ENCODE measurements around the gene CCDC117.

Gene CCDC117

DNA sequence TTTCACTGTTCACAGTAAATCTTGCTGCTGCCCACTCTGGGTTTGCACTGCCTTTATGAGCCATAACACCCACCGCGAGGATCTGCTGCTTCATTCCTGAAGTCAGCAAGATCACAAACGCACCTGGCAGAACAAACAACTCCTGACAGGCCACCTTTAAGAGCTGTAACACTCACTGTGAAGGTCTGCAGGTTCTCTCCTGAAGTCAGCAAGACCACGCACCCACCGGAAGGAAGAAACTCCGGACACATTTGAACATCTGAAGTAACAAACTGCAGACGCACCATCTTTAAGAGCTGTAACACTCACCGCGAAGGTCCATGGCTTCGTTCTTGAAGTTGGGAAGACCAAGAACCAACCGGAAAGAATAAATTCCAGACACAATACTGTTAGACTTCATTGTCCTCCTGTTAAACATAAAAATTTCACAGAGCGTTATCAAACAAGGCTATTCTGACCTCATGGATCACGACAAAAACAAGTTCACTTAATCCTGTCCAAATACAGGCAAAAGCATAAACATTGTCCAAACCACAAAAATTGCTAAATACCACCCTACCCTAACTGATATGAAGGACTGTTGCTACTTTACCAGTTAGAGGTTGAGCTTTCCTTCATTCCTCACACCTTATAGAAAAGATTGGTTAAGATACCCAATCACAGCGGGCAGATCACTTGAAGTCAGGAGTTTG, 3.0 kb upstream of the CCDC117 start:
- FAIRE-seq, result no peak

- FAIRE-seq, result no peak
Observed at GRCh38 chr22:28771195-28771791, 1.2 kb upstream of the CCDC117 start.

DNA sequence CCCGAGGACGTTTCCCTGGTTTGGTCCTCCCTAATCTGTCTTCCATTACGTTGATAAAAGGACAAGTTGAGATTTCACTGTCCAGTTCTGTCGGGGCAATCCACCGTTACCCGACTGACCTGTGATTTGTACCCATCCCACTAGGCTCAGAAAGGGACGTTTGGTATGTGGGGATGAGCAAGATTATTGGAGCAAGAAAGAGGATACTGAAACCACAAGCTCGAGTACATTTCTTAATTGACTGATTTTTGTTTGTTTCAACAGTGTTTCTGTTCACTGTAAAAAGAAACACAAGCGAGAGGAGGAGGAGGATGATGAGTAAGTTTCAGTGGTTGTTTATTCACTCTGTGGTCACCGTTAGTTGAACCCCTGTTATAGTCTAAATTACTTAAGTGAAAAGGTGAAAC, 969 bp downstream of the CCDC117 start:
- no peak for FAIRE-seq

DNA sequence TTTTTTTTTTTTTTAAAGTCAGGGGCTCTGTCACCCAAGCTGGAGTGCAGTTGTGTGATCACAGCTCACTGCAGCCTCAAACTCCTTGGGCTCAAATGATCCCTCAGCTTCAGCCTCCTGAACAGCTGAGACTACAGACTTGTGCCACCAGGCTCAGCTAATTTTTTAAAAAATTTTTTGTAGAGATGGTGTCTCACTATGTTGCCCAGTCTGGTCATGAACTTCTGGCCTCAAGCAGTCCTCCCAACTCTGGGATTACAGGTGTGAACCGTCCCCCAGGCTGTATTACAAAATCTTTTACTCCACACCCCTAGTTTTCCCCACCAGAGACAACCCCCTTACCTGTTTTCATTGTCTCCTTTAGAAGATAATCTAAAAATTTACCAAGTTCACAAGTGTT, 1.9 kb downstream of the CCDC117 start:
- FAIRE-seq, result no peak

DNA sequence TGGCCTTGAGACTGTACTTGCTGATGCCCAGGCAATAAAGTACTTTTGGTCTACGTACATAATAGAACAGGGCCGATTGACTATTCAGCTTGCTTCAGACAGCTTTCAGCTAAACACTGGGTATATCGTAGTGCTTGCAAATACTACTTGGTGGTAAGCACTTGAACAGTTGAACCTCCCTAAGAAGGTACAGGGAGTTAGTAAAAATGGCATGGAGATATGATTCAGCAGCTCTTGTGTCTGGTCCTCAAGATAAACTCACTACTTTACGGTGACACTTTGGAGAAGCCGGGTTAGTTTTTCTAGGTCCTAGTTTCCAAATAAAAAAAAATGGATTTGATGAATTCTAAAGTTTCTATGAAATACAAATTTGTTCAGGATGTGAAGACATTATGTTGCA, 7.3 kb downstream of the CCDC117 start:
- no peak for FAIRE-seq

DNA sequence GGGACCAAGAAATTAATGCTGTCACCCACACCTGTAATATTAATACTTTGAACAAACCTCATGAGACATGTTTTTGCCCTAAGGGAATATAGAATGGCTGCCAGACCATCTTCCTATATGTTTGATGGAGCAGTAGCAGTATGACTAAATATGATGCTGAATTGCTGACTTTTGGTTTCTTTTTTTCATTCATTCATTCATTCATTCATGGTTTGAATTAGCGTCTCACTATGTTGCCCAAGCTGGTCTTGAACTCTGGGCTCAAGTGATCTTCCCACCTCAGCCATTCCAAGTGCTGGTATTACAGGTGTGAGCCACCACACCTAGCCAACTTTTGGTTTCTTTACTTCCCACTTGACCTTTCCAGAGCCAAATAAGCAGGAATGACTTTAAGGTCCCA, 7.8 kb downstream of the CCDC117 start:
- FAIRE-seq, result no peak

DNA sequence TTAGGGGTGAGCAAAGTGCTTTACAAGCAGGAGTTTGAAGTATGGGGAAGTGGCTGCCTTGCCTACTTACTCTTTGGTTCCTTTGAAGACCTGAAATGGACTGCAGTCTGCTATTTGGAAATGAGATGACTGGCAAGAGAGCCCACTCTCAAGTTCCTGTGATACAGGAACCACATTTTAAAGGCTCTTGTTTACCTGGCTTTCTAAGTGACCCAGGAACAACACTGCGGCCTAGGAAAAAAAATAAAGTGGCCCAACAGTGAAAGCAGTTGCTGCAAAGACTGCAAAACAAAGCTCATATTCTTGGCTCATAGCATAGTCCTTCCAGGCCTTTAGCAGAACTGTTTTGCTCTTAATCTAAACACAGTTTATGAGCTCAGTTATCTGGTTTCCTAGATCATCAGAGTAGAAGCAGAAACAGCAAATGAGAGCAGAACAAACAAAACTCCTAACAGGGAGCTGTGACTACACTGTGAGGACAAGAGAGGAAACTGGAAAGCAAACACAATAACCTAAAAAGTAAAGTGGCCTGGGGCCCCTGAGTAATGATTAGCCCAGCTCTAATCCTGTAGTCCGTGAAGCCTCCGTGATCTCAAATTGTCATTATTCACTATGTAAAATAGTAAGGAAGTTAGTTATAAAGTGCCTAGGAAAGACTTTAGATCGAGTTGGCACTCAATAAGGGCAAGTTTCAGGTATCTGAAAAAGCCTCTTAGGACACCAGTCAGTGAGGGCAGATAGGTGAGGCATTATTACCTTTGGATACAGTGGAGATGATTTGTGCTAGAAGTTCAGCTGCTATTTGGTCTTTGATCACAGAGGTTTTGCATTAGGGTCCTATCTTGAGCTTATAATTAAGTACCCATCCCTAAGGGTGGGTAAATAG, 11.5 kb downstream of the CCDC117 start:
- no peak for FAIRE-seq

DNA sequence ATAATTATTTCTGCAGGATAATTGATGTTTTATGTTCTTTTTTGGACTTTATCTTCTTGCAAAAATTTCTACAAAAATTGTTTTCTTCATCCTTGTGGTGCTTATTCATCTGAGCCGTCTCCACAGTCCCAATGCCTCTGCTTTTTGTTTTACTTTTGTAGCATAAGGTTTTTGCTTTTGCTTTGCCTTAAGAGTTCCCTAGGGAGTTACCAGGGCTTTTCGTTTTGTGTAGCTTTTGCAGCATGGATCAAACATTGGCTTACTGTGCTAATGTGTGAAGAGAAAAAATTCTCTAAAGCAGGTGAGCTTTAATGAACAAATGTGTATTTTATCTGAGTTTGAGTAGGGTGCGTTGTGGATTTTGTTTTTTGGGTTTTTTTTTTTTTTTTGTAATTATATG, 16.1 kb downstream of the CCDC117 start:
- no peak for FAIRE-seq

- no peak for FAIRE-seq
Observed at GRCh38 chr22:28791124-28791523, 18.6 kb downstream of the CCDC117 start.

DNA sequence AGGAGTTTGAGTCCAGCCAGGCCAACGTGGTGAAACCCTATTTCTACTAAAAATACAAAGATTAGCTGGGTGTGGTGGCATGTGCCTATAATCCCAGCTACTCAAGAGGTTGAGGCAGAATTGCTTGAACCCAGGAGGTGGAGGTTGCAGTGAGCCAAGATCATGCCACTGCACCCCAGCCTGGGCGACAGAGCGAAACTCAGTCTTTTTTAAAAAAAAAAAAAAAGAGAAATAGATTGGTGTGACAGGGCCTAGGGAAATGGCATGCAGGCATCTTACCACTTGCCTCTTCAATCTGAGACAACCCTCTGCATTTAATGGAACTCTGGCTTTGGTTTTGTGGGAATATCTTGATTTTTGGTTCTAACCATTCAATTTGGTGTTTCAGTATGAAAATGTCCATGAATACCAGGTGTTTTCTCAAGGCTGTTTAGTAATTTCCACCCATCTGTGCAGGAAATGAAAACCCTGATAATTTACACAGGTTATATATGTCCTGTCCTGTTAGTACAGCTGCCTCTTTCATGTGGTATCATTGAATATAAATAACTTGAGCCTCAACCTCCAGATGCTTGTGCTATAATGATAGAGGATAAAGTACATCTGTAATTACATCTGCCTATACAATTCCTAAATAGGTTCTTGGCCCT, 19.5 kb downstream of the CCDC117 start:
- FAIRE-seq, result no peak

DNA sequence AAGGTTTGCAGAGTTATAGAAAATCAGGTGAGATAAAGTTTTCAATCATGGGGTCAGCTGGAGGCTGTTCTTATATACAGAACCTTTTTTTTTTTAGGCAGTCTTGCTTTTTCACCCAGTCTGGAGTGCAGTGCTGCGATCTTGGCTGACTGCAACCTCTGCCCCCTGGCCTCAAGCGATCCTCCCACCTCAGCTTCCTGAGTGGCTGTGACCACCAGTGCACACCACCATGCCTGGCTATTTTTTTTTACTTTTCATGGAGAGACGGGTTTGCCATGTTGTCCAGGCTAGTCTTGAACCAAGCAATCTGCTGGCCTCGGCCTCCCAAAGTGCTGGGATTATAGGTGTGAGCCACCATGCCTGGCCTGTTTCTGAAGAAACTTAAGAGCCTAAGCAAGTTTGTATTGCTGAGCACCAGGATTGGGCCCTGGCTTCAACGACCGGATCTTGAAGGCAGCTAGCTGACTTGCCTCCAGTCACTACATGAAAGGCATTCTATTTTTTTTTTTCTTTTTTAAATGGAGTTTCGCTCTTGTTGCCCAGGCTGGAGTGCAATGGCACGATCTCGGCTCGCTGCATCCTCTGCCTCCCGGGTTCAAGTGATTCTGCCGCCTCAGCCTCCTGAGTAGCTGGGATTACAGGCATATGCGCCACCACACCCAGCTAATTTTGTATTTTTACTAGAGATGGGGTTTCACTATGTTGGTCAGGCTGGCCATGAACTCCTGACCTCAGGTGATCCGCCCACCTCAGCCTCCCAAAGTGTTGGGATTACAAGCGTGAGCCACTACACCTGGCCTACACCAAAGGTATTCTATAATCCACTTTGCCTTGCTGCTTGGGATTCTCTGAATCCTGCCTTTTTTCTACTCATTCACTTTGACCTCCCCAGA, 20.2 kb downstream of the CCDC117 start:
- FAIRE-seq, result no peak

DNA sequence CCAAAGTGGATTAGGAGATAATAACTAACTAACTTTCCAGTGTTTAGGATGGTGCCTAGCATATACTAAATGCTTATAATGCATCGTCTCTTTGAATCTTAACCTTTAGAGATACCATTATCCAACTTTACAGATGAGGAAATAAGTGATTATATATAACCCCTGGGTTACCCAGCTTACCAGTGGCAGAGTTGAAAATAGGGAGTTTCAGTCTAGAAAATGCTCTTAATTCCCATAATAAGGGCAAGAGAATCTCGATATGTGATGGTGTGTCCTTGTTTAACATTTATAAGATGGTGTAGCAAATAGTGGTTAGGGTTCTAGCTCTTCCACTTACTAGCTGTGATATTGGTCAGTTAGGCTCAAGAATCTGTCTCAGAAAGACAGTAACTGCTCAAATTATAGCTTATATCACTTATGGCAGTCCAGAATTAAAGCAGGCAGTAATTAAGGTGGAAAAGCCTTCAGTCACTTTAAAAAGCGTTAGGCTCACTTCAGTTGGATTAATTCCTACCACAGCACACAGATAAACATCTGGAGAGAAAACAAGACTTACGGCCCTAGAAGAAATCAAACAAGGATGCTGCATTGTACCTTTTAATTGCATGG, 21.6 kb downstream of the CCDC117 start:
- FAIRE-seq, result no peak

- FAIRE-seq, result no peak
Observed at GRCh38 chr22:28795071-28795693, 22.7 kb downstream of the CCDC117 start.

GRCh38 chr22:28795932-28796856, 23.7 kb downstream of the CCDC117 start:
- no peak for FAIRE-seq

DNA sequence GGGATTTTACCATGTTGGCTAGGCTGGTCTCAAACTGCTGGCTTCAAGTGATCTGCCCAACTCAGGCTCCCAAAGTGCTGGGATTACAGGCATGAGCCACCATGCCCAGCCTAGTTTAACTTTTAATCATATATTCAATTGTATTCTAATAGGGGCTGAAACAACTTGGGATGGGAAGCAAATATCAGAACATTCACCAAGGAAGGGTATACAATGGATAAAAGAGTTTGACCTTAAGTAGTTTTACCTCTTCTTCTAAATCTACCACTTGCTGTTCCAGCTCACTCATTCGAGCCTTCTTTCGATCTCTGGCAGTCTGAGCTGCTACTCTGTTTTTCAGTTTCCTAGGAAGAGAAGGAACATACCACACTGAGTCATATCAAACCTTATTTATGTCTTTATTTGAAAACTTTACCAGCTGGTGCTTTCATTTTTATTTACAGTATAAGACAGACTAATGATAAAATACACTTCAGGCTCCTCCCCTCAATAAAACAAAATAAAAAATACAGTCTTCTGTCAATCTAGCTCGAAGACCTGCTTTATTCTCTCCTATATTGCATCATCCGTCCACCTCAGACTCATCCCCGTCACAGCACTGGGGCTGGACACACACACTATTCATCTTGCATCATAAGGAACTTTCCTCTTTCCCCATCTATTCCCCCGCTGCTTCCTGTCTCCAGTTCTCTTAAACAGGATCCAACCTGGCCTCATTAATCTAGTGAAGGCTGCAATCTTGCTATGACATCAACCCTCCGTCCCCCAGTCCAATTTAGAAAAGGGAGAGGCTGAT, 26.5 kb downstream of the CCDC117 start:
- no peak for FAIRE-seq

GRCh38 chr22:28799606-28800307, 27.3 kb downstream of the CCDC117 start:
- no peak for FAIRE-seq

DNA sequence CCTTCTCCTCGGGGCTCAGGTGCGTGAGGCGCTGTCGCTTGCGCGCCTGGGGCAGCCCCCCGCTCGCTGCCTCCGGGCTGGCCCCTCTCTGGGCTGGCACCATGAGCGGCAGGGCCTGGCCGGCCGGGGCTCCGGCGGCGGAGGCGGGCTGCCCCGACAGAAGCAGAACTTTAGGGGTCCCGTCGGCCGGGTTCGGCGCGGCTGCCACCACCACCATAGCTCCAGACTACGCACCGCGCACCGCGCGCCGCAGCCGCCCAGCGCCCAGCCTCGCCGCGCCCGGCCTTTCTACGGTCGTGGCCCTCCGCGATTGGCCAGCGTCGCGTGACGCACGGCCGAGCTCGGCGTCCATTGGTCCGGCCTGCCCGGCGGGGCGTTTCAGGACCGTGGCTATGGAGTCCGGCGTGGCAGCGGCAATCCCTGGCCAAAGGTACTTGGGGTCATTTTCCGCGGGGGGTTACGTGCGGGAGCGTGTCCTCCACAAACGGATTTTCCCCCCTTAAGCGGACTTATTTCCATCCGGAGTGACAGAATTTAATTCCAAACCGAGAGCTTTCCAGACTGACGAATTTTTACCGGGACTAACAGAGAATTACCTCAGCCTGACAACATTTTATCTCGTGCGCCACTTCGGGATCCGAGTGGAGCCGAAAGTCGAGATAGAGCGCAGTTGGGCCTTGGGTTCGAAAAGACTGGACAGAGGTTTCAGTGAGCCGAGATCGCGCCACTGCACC, 28.0 kb downstream of the CCDC117 start, which contains the start of gene XBP1:
Gene XBP1, minus strand, starts transcription at position 262 of the 734 bp plus-strand sequence.
- FAIRE-seq, result no peak
